Osteocyte (in vitro differentiated cells): ENCODE measurements around the gene SHROOM3. TPM values are rescaled to one million over a fixed set of nuclear protein-coding genes. Genes with fewer than 3 reads are reported as not detected.

ENCODE experiments used
- DNase-seq: peaks from one replicate; pipeline ENCODE4 v3.0.0; 2021; ENCODE audit warnings: mixed read lengths; ENCODE audit not compliant: unreplicated experiment; ENCODE audit errors: extremely low spot score
- H3K27ac Mint-ChIP-seq: one replicate; pipeline ENCODE4 v1.8.0; 2021; ENCODE audit warnings: mild to moderate bottlenecking, mixed read lengths; ENCODE audit not compliant: unreplicated experiment
- H3K27me3 Mint-ChIP-seq: one replicate; pipeline ENCODE4 v1.8.0; 2021; ENCODE audit warnings: mixed read lengths; ENCODE audit not compliant: unreplicated experiment
- H3K36me3 Mint-ChIP-seq: one replicate; pipeline ENCODE4 v1.8.0; 2021; ENCODE audit warnings: mixed read lengths; ENCODE audit not compliant: unreplicated experiment
- H3K4me1 Mint-ChIP-seq: one replicate; pipeline ENCODE4 v1.8.0; 2021; ENCODE audit warnings: mixed read lengths; ENCODE audit not compliant: unreplicated experiment
- H3K4me3 Mint-ChIP-seq: one replicate; pipeline ENCODE4 v1.8.0; 2021; ENCODE audit warnings: mild to moderate bottlenecking, moderate library complexity, mixed read lengths; ENCODE audit not compliant: unreplicated experiment
- H3K9me3 Mint-ChIP-seq: one replicate; pipeline ENCODE4 v1.8.0; 2021; ENCODE audit warnings: mixed read lengths; ENCODE audit not compliant: unreplicated experiment
- total RNA-seq: library from RNA; stranded (reverse); gene quantifications from 2 replicates; pipeline ENCODE4 v1.2.1, GENCODE V29; 2021
- TF ChIP-seq, protein P1 (sequence below): fragments of 200-600 bp; sonication (generic); IDR thresholded peaks from 2 replicates; pipeline ENCODE4 v1.5.0; 2021; ENCODE audit warnings: antibody characterized with exemption, mild to moderate bottlenecking, moderate library complexity

Gene SHROOM3
- total RNA-seq, 1 donor from 2014 or later: 4.8 TPM

DNA sequence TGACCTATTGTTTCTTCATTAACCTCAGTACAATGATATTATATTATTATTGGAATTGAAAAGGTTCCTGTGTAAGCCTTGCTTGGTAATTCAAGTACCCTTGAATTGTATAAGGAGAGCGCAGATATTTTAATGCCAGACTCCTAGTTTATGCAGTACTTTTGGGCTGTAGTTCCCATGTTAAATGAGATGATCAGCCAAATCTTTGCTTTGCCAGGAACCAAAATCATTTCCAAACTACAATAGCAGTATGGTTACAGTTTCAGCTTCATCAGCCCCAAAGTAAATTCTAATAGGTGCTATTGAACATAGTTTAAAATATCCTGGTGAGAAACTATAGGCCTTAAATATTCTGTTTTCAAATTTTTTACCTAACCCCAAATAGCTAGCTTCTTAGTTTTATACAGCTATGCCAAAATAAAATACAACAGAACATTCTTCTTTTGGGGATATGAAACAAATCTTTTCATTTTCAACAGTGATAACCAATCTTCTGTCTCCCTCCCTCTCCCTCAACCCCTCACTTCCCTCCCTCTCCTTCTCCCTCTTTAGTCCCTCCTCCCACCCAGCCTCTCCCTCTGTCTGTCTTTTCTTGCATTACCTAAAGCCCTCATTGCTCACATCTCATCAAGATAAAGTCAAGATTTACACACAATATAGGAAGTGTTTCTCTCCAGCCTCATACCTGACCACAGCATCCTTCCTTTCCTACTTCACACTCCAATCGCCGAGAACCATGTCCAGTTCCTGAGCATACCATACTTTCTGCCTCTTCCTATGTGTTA is 190.1 kb downstream of the SHROOM3 start:
- no peak for DNase-seq
- H3K27ac Mint-ChIP-seq: peak overlapping the region; percentile 94
- H3K9me3 Mint-ChIP-seq: no peaks in the 10 kb centered on the region
- H3K4me3 Mint-ChIP-seq: no peak overlapping the region
- H3K27me3 Mint-ChIP-seq: no peaks in the 10 kb centered on the region
- TF ChIP-seq, protein P1, sequence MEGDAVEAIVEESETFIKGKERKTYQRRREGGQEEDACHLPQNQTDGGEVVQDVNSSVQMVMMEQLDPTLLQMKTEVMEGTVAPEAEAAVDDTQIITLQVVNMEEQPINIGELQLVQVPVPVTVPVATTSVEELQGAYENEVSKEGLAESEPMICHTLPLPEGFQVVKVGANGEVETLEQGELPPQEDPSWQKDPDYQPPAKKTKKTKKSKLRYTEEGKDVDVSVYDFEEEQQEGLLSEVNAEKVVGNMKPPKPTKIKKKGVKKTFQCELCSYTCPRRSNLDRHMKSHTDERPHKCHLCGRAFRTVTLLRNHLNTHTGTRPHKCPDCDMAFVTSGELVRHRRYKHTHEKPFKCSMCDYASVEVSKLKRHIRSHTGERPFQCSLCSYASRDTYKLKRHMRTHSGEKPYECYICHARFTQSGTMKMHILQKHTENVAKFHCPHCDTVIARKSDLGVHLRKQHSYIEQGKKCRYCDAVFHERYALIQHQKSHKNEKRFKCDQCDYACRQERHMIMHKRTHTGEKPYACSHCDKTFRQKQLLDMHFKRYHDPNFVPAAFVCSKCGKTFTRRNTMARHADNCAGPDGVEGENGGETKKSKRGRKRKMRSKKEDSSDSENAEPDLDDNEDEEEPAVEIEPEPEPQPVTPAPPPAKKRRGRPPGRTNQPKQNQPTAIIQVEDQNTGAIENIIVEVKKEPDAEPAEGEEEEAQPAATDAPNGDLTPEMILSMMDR: no peak
- H3K36me3 Mint-ChIP-seq: no peaks in the 10 kb centered on the region
- H3K4me1 Mint-ChIP-seq: peaks cover 36% of the 10 kb centered on the region

DNA sequence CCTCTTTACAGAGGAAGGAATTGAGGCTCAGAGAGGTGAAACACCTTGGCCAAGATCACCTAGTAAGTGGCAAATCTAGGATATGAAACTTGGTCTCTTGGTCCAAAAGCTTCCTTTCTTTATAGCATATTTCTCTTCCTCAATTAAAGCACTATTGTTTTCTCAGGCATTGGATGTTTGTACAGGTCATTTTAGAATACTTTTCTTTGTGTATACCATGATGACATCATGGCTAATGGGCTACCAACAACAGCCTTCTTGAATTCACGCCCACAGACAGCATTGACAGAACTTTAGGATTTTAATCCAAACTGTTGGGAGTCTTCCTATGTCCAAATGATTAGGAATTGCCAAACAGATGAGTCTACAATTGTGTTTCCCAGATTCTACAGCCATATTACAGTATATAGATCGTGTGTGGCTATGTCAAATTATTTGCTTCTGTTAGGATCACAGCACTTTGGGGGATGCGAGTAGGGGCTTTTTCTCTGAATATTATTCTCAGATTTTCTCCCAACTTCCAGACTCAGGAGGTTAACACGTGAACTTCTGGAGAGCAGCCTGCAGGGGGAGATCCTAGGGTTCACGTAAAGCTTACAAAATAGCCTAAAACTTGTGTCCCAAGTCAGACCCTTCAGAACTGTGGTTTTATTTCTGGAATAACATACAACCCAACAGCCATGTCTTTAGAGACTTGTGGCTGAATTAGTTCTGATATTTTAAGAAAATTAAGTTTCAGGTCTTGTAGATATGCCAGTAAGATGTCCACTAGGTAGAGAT is 191.8 kb downstream of the SHROOM3 start:
- Mint-ChIP-seq H3K27me3 (no peaks in the 10 kb centered on the region), H3K4me1 (peaks cover 29% of the 10 kb centered on the region), H3K27ac (no peak overlapping the region), H3K4me3 (no peak overlapping the region), H3K9me3 (no peaks in the 10 kb centered on the region), H3K36me3 (no peaks in the 10 kb centered on the region)
- TF ChIP-seq, protein P1: peak; percentile 27
- no peak for DNase-seq

DNA sequence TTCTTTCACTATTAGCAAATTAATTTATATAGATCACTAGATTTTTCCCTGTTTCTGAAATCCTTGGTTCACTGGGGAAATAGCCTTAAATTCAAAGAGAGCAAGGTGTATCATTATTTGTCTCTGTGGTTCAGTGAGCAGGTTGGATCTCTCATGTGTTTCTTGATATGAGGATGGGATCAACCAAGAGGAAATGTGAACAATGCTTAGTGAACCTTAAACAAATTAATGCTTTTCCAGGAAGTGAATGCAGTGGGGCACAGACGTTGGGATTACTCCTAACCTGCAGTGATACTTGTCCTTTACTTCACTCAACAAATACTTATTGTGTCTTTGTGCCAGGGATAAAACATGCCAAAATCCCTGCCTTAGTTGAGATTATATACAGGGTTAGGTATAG is 193.2 kb downstream of the SHROOM3 start:
- H3K9me3 Mint-ChIP-seq: peaks cover 6% of the 10 kb centered on the region
- DNase-seq: no peak
- no peaks in the 10 kb centered on the region for H3K27me3 Mint-ChIP-seq
- no peak overlapping the region for H3K4me3 Mint-ChIP-seq
- TF ChIP-seq, protein P1: no peak
- no peak overlapping the region for H3K27ac Mint-ChIP-seq
- peaks cover 2% of the 10 kb centered on the region for H3K36me3 Mint-ChIP-seq
- H3K4me1 Mint-ChIP-seq: peaks cover 18% of the 10 kb centered on the region

DNA sequence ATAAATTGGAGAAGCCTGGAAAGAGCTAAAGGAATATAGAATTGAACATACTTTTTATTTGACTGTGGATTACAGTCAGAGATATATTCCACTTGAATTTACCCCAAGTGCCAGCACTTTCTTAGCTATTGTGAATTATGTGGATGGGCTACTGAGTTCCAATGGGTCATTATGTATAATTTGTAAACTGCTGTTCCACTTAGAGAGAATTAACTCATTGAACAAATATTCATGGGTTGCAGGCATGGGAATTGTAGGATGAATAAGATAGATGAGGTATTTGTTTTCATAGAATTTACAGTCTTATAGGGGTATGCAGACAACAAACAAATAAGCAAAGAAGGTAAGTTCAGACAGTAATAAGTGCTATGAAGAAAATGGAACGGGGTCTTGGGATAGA is 195.7 kb downstream of the SHROOM3 start:
- H3K9me3 Mint-ChIP-seq: peaks cover 6% of the 10 kb centered on the region
- H3K36me3 Mint-ChIP-seq: peaks cover 2% of the 10 kb centered on the region
- TF ChIP-seq, protein P1: no peak
- H3K4me3 Mint-ChIP-seq: no peak overlapping the region
- no peaks in the 10 kb centered on the region for H3K27me3 Mint-ChIP-seq
- peaks cover 11% of the 10 kb centered on the region for H3K4me1 Mint-ChIP-seq
- no peak overlapping the region for H3K27ac Mint-ChIP-seq
- DNase-seq: no peak

DNA sequence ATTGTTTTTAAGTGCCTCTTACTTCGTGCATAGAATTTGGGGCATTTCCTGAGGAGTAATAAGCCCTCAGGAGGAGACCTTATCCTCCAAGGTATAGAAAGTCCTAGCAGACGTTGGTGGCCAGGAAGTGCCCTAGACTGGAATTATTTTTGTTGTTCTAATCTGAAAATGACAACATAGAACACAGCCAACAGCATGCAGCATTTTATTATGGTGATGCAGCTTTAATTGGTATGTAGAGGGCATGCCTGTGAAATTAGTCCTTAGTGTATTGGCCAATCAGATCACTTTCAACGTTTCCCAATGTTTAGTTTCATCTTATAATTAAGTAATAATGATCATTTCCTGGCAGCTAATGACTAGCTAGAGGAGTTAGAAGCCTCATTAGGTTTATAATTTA is 199.2 kb downstream of the SHROOM3 start:
- Mint-ChIP-seq H3K9me3 (peaks cover 6% of the 10 kb centered on the region), H3K27me3 (no peaks in the 10 kb centered on the region), H3K4me1 (peaks cover 12% of the 10 kb centered on the region), H3K36me3 (peaks cover 2% of the 10 kb centered on the region), H3K27ac (peak overlapping the region; percentile 19), H3K4me3 (no peak overlapping the region)
- DNase-seq: no peak
- TF ChIP-seq, protein P1: no peak
